ENCODE data around the gene EME2. TPM values are rescaled to one million over a fixed set of nuclear protein-coding genes. Genes with fewer than 3 reads are reported as not detected.

Gene EME2
- total RNA-seq, result 6.8 and 13.6 TPM in 2 replicates

- H3K27me3 ChIP-seq (ENCODE audit: control insufficient read depth, insufficient read depth, low read length), result no peaks in the 10 kb centered on the region
- TF ChIP-seq, protein P1, sequence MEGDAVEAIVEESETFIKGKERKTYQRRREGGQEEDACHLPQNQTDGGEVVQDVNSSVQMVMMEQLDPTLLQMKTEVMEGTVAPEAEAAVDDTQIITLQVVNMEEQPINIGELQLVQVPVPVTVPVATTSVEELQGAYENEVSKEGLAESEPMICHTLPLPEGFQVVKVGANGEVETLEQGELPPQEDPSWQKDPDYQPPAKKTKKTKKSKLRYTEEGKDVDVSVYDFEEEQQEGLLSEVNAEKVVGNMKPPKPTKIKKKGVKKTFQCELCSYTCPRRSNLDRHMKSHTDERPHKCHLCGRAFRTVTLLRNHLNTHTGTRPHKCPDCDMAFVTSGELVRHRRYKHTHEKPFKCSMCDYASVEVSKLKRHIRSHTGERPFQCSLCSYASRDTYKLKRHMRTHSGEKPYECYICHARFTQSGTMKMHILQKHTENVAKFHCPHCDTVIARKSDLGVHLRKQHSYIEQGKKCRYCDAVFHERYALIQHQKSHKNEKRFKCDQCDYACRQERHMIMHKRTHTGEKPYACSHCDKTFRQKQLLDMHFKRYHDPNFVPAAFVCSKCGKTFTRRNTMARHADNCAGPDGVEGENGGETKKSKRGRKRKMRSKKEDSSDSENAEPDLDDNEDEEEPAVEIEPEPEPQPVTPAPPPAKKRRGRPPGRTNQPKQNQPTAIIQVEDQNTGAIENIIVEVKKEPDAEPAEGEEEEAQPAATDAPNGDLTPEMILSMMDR (IDR thresholded peaks at IDR 0.05; ENCODE audit: insufficient read depth, low read length, poor library complexity, severe bottlenecking), result no peak
- DNase-seq (ENCODE audit: low read depth), result no peak
- peak within 1 kb of the TSS; percentile 92 for H3K4me3 ChIP-seq (ENCODE audit: low read depth, low read length)
- peaks cover 2% of the 10 kb centered on the region for H3K36me3 ChIP-seq (ENCODE audit: control insufficient read depth, insufficient read depth, low read length)
Observed at GRCh38 chr16:1772362-1772907, at the start of gene EME2. Gene EME2, plus strand, starts transcription at chr16:1772810. Its CDS starts 418 bp downstream, at chr16:1773228.

- Histone ChIP-seq H3K27me3 (ENCODE audit: control insufficient read depth, insufficient read depth, low read length) (no peaks in the 10 kb centered on the region), H3K36me3 (ENCODE audit: control insufficient read depth, insufficient read depth, low read length) (no peaks in the 10 kb centered on the region), H3K4me3 (ENCODE audit: low read depth, low read length) (no peak overlapping the region)
- TF ChIP-seq, protein P1 (IDR thresholded peaks at IDR 0.05; ENCODE audit: insufficient read depth, low read length, poor library complexity, severe bottlenecking), result peak; percentile 80
- DNase-seq (ENCODE audit: low read depth), result no peak
Observed at GRCh38 chr16:1723450-1724147, 49.0 kb upstream of the EME2 start.

DNA sequence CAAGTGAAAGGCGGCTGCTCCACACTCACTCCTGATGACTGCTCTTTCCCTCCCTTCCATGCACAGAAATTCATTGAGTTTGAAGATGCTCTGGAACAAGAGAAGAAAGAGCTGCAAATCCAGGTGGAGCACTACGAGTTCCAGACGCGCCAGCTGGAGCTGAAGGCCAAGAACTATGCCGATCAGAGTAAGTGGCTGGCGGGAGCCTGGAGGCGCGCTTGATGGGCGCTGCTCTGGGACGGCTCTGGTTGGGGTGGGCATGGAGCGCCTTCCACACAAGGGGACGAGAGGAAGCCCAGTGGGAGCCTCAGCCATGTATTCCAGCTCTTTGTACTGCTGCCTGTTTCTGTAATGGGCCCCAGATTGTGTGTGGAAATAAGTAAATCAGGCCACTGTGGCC is 48.1 kb upstream of the EME2 start:
- Histone ChIP-seq H3K4me3 (ENCODE audit: low read depth, low read length) (no peak overlapping the region), H3K36me3 (ENCODE audit: control insufficient read depth, insufficient read depth, low read length) (no peaks in the 10 kb centered on the region), H3K27me3 (ENCODE audit: control insufficient read depth, insufficient read depth, low read length) (no peaks in the 10 kb centered on the region)
- no peak for DNase-seq (ENCODE audit: low read depth)
- TF ChIP-seq, protein P1 (IDR thresholded peaks at IDR 0.05; ENCODE audit: insufficient read depth, low read length, poor library complexity, severe bottlenecking), result no peak

GRCh38 chr16:1726661-1727502 is 45.7 kb upstream of the EME2 start:
- no peak for DNase-seq (ENCODE audit: low read depth)

DNA sequence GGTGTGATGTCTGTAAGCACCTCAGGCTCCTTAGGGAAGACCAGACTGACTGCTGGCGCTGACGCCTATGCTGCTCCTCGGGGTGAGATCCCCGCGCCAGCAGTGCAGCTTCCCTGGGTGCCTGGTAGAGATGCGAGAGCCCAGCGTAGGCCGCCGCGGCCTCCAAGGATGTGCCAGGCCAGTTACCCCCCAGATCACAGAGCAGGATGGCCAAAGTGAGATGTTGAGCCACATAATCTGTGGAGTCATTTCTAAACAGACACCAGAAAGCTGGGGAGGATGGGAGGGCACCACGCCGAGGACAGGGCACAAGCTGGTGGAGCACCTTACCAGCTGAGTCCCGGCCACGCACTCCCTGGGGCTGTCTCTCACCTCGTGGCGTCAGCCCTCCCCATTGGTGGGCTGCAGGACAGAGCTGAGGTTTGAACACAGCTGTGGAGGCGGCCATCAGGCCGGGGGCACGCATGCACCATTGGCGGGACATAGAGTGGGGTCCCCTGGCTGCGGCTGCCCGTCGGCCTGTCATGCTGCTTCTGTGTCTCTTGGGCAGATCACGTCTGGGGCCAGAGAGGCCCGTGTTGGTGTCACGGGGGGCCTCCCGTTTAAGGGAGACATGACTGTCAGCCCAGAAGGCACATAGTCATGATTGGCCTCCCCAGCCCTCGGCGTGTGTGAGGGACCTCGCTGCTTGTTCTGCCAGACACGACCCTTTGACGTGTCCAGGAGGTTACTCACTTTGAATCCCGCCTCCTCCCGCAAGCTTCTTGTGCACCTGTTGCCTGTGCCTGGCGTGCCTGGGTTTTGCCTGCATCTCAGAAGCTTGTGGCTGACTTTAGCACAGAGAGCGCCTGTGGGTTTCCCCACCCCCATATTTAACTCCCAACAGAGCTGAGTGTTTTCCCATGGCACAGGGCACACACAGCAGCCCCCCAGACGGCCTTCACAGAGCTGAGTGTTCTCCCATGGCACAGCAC is 44.7 kb upstream of the EME2 start:
- TF ChIP-seq, protein P1 (IDR thresholded peaks at IDR 0.05; ENCODE audit: insufficient read depth, low read length, poor library complexity, severe bottlenecking), result no peak
- Histone ChIP-seq H3K36me3 (ENCODE audit: control insufficient read depth, insufficient read depth, low read length) (no peaks in the 10 kb centered on the region), H3K27me3 (ENCODE audit: control insufficient read depth, insufficient read depth, low read length) (no peaks in the 10 kb centered on the region), H3K4me3 (ENCODE audit: low read depth, low read length) (no peak overlapping the region)
- no peak for DNase-seq (ENCODE audit: low read depth)

More at GRCh38 chr16:1726661-1727502, 45.7 kb upstream of the EME2 start:
- TF ChIP-seq, protein P1 (IDR thresholded peaks at IDR 0.05; ENCODE audit: insufficient read depth, low read length, poor library complexity, severe bottlenecking), result no peak
- no peaks in the 10 kb centered on the region for H3K27me3 ChIP-seq (ENCODE audit: control insufficient read depth, insufficient read depth, low read length)
- no peaks in the 10 kb centered on the region for H3K36me3 ChIP-seq (ENCODE audit: control insufficient read depth, insufficient read depth, low read length)
- no peak overlapping the region for H3K4me3 ChIP-seq (ENCODE audit: low read depth, low read length)

All from kidney epithelial cell (primary cell).